Amniotic epithelial cell (primary cell): ENCODE data around the gene S1PR2.
A peak's percentile ranks its signal among the peaks of the same experiment; 100 is the strongest.
"Not testable (repeated sequence)": the region's sequence is repeated elsewhere in the genome, so short reads cannot be mapped to it uniquely, and the experiment has no call there.

Source experiments
- DNase-seq: peaks from one replicate; pipeline ENCODE4 v3.0.0-alpha.2; 2010; ENCODE audit warnings: low read depth

The S1PR2 gene

GRCh38 chr19:10252707-10253106 lies 21.6 kb upstream of the S1PR2 start:
- DNase-seq, result no peak

- peak; percentile 99 for DNase-seq
These were observed 20.9 kb upstream of the S1PR2 start, which contains the start of gene MRPL4 for GRCh38 chr19:10251792-10252694. TSS of gene MRPL4 (plus strand) at chr19:10252214. CDS start at chr19:10252254, 40 bp downstream.

GRCh38 chr19:10246511-10246910 lies 15.4 kb upstream of the S1PR2 start:
- no peak for DNase-seq

GRCh38 chr19:10245189-10245939 lies 14.2 kb upstream of the S1PR2 start:
- peak; percentile 24 for DNase-seq

- DNase-seq, result no peak
These were observed 12.5 kb upstream of the S1PR2 start for GRCh38 chr19:10243606-10244005.

GRCh38 chr19:10241826-10242449 lies 10.8 kb upstream of the S1PR2 start:
- not testable (repeated sequence) for DNase-seq

- peak; percentile 35 for DNase-seq
These were observed 7.1 kb upstream of the S1PR2 start for GRCh38 chr19:10238172-10238783.

- no peak for DNase-seq
These were observed 6.6 kb upstream of the S1PR2 start for GRCh38 chr19:10237702-10238101.

- DNase-seq, result not testable (repeated sequence)
These were observed 4.3 kb upstream of the S1PR2 start for GRCh38 chr19:10235409-10235808.

- DNase-seq, result no peak
These were observed 3.9 kb upstream of the S1PR2 start for GRCh38 chr19:10235003-10235402.

- DNase-seq, result no peak
These were observed 2.8 kb upstream of the S1PR2 start for GRCh38 chr19:10233946-10234345.

GRCh38 chr19:10231612-10232228 lies 589 bp upstream of the S1PR2 start:
- no peak for DNase-seq

GRCh38 chr19:10230173-10230860 lies 814 bp downstream of the S1PR2 start:
- DNase-seq, result peak; percentile 41

- DNase-seq, result no peak
These were observed 2.2 kb downstream of the S1PR2 start for GRCh38 chr19:10228920-10229319.

- no peak for DNase-seq
These were observed 2.7 kb downstream of the S1PR2 start for GRCh38 chr19:10228393-10228792.

GRCh38 chr19:10227026-10227971 lies 3.8 kb downstream of the S1PR2 start:
- no peak for DNase-seq

- peak; percentile 56 for DNase-seq
These were observed 4.6 kb downstream of the S1PR2 start for GRCh38 chr19:10226376-10227025.

GRCh38 chr19:10226021-10226375 lies 5.1 kb downstream of the S1PR2 start:
- DNase-seq, result no peak

GRCh38 chr19:10224337-10224736 lies 6.8 kb downstream of the S1PR2 start:
- DNase-seq, result no peak
